Measurements from ENCODE around the gene COL27A1. TPM values are rescaled to one million over a fixed set of nuclear protein-coding genes. Genes with fewer than 3 reads are reported as not detected.

Gene COL27A1
- total and polyA plus RNA-seq, 9 of the 15 experiments (the other 6 are each of a cell fraction or from before 2014, with no cell fraction given) = 0.07 TPM; not detected in 8

DNA sequence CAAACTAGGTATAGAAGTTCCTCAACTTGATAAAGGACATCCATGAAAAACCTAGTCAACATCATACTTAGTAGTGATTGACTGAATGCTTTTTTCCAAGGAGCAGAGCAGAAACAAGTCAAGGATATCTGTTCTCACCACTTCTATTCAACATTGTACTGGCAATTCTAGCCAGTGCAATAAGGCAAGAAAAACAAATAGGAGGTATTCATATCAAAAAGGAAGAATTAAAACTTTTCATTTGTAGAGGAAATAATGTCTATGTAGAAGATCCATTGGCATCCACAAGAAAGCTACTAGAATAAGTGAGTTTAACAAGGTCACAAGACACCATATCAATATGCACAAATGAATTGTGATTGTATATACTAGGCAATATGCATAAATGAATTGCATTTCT is 139.3 kb downstream of the COL27A1 start:
- H4K20me1 ChIP-seq (replicated peaks; ENCODE audit: control insufficient read depth, insufficient read depth, low read length) = no peaks in the 10 kb centered on the region
- no TSS peak for BruUV-seq (replicated peaks)
- intact Hi-C loops (cut with micrococcal nuclease) = loop anchor here (5.0 kb wide), 1 partner anchor 557 kb away; no protein-coding TSS in a partner anchor
- no peak overlapping the region for H3K4me3 ChIP-seq
- no peak overlapping the region for H2AFZ ChIP-seq (ENCODE audit: low read depth, low read length)
- ATAC-seq (no peak), DNase-seq (ENCODE audit: extremely low read depth in 1 of 4, low spot score in 3 of 4) (no peak), FAIRE-seq (no peak)
- H3K9me3 ChIP-seq (replicated peaks; ENCODE audit: control insufficient read depth, insufficient read depth, low read depth, low read length) = 0 out of 2 replicates have a peak, but pooled peaks cover 2% of the 10 kb centered on the region
- H3K79me2 ChIP-seq (ENCODE audit: control insufficient read depth, insufficient read depth, low read length) = no peaks in the 10 kb centered on the region
- H3K36me3 ChIP-seq (ENCODE audit: control insufficient read depth, insufficient read depth, low read length) = no peaks in the 10 kb centered on the region
- no peak overlapping the region for H3K9ac ChIP-seq (ENCODE audit: insufficient read depth in 1 of 2, low read depth in 2 of 2, low read length in 2 of 2)
- no peak overlapping the region for H3K4me2 ChIP-seq (ENCODE audit: insufficient read depth, low read length)
- peaks cover 2 to 12% of the 10 kb centered on the region in 2 experiments; a peak in 3 of 5 replicates for H3K27me3 ChIP-seq (ENCODE audit: control insufficient read depth in 2 of 2, insufficient read depth in 2 of 2, low read length in 2 of 2)
- ChIA-PET CTCF (ENCODE audit: low intra/inter-chr PET ratio) (no interaction called here), POLR2A (no interaction called here)
- H3K27ac ChIP-seq (ENCODE audit: extremely low read depth, low read depth, low read length) = no peak overlapping the region
- peak; percentile 11 for TF ChIP-seq RBM25 (IDR thresholded peaks at IDR 0.05; ENCODE audit: low read depth, low read length, severe bottlenecking)
- TF ChIP-seq, protein P1, sequence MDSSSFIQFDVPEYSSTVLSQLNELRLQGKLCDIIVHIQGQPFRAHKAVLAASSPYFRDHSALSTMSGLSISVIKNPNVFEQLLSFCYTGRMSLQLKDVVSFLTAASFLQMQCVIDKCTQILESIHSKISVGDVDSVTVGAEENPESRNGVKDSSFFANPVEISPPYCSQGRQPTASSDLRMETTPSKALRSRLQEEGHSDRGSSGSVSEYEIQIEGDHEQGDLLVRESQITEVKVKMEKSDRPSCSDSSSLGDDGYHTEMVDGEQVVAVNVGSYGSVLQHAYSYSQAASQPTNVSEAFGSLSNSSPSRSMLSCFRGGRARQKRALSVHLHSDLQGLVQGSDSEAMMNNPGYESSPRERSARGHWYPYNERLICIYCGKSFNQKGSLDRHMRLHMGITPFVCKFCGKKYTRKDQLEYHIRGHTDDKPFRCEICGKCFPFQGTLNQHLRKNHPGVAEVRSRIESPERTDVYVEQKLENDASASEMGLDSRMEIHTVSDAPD (CRISPR knock-in tag; IDR thresholded peaks at IDR 0.05) = no peak
- in situ Hi-C loops (cut with MboI) = no loop called here
- no peaks in the 10 kb centered on the region for H3K9me1 ChIP-seq (ENCODE audit: control insufficient read depth, insufficient read depth, low read length)
- H3K4me1 ChIP-seq (replicated peaks in 1 of 2; ENCODE audit: control insufficient read depth in 2 of 2, insufficient read depth in 2 of 2, low read length in 2 of 2) = no peaks in the 10 kb centered on the region

DNA sequence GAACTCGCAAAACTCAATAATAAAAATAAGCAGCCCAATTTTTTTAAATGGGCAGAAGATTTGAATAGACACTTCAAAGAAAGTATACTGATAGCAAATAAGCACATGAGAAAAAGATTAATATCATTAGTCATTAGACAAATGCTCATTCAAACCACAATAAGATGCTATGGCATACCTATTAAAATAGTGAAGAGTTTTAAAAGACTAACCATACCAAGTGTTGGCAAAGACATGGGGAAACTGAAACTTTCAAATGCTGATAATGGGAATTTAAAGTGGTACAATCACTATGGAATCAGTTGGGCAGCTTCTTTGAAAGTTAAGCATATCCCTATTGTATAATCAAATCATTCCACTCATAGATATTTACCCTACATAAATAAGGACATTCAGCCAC is 141.0 kb downstream of the COL27A1 start:
- H2AFZ ChIP-seq (ENCODE audit: low read depth, low read length) = no peak overlapping the region
- in situ Hi-C loops (cut with MboI) = no loop called here
- H3K4me3 ChIP-seq = no peak overlapping the region
- no peaks in the 10 kb centered on the region for H4K20me1 ChIP-seq (replicated peaks; ENCODE audit: control insufficient read depth, insufficient read depth, low read length)
- no TSS peak for BruUV-seq (replicated peaks)
- H3K9me3 ChIP-seq (replicated peaks; ENCODE audit: control insufficient read depth, insufficient read depth, low read depth, low read length) = 0 out of 2 replicates have a peak, but pooled peaks cover 2% of the 10 kb centered on the region
- POLR2A ChIA-PET = no interaction called here
- TF ChIP-seq, protein P2, sequence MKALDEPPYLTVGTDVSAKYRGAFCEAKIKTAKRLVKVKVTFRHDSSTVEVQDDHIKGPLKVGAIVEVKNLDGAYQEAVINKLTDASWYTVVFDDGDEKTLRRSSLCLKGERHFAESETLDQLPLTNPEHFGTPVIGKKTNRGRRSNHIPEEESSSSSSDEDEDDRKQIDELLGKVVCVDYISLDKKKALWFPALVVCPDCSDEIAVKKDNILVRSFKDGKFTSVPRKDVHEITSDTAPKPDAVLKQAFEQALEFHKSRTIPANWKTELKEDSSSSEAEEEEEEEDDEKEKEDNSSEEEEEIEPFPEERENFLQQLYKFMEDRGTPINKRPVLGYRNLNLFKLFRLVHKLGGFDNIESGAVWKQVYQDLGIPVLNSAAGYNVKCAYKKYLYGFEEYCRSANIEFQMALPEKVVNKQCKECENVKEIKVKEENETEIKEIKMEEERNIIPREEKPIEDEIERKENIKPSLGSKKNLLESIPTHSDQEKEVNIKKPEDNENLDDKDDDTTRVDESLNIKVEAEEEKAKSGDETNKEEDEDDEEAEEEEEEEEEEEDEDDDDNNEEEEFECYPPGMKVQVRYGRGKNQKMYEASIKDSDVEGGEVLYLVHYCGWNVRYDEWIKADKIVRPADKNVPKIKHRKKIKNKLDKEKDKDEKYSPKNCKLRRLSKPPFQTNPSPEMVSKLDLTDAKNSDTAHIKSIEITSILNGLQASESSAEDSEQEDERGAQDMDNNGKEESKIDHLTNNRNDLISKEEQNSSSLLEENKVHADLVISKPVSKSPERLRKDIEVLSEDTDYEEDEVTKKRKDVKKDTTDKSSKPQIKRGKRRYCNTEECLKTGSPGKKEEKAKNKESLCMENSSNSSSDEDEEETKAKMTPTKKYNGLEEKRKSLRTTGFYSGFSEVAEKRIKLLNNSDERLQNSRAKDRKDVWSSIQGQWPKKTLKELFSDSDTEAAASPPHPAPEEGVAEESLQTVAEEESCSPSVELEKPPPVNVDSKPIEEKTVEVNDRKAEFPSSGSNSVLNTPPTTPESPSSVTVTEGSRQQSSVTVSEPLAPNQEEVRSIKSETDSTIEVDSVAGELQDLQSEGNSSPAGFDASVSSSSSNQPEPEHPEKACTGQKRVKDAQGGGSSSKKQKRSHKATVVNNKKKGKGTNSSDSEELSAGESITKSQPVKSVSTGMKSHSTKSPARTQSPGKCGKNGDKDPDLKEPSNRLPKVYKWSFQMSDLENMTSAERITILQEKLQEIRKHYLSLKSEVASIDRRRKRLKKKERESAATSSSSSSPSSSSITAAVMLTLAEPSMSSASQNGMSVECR (CRISPR knock-in tag; IDR thresholded peaks at IDR 0.05) = no peak
- TF ChIP-seq ZNF184 (CRISPR knock-in tag; IDR thresholded peaks at IDR 0.05) (peak; percentile 51; the same call in 1 of the 2 replicates), RBM25 (IDR thresholded peaks at IDR 0.05; ENCODE audit: low read depth, low read length, severe bottlenecking) (peak; percentile 44)
- H3K9ac ChIP-seq (ENCODE audit: insufficient read depth in 1 of 2, low read depth in 2 of 2, low read length in 2 of 2) = no peak overlapping the region
- H3K79me2 ChIP-seq (ENCODE audit: control insufficient read depth, insufficient read depth, low read length) = no peaks in the 10 kb centered on the region
- H3K4me2 ChIP-seq (ENCODE audit: insufficient read depth, low read length) = no peak overlapping the region
- no peaks in the 10 kb centered on the region for H3K36me3 ChIP-seq (ENCODE audit: control insufficient read depth, insufficient read depth, low read length)
- DNase-seq (ENCODE audit: extremely low read depth in 1 of 4, low spot score in 3 of 4) (no peak), ATAC-seq (no peak), FAIRE-seq (no peak)
- peaks cover 4 to 26% of the 10 kb centered on the region in 2 experiments; a peak in 3 of 5 replicates for H3K27me3 ChIP-seq (ENCODE audit: control insufficient read depth in 2 of 2, insufficient read depth in 2 of 2, low read length in 2 of 2)
- H3K27ac ChIP-seq (ENCODE audit: extremely low read depth, low read depth, low read length) = no peak overlapping the region
- 0% methylated on average over 1 of the region's 1 CpG for WGBS (ENCODE audit: insufficient coverage, low coverage, missing lambda C conversion rate)
- CTCF ChIA-PET (ENCODE audit: low intra/inter-chr PET ratio) = no interaction called here
- no peaks in the 10 kb centered on the region for H3K9me1 ChIP-seq (ENCODE audit: control insufficient read depth, insufficient read depth, low read length)
- H3K4me1 ChIP-seq (replicated peaks in 1 of 2; ENCODE audit: control insufficient read depth in 2 of 2, insufficient read depth in 2 of 2, low read length in 2 of 2) = no peaks in the 10 kb centered on the region
- intact Hi-C loops (cut with micrococcal nuclease) = no loop called here

All from K562 (cell line).